ENCODE measurements around the gene UGT1A3.
"Not testable (repeated sequence)": the region's sequence is repeated elsewhere in the genome, so short reads cannot be mapped to it uniquely, and the experiment has no call there.

GRCh38 chr2:233736868-233737653 is 8.2 kb downstream of the UGT1A3 start:
- not testable (repeated sequence) for TF ChIP-seq CTCF, POLR2A (IDR thresholded peaks at IDR 0.05)
